Activated CD8-positive, alpha-beta T cell treated with anti-CD3 and anti-CD28 coated beads for 36 hours (primary cell): Measurements from ENCODE around the gene CCL16. TPM values are rescaled to one million over a fixed set of nuclear protein-coding genes. Genes with fewer than 3 reads are reported as not detected.

Source experiments
- ATAC-seq: fragments of 200-7000 bp; cut with Tn5 transposase; one replicate; pipeline ENCODE4 v1.10.0; 2021; ENCODE audit warnings: mild to moderate bottlenecking, moderate library complexity
- CTCF ChIA-PET: fragments of 350-600 bp; sonication (Branson Sonifier 250); formaldehyde crosslinking; loops from one replicate; lab custom pipeline; 2021; ENCODE audit warnings: antibody characterized with exemption; lab: Charles Lee
- POLR2A ChIA-PET: fragments of 350-600 bp; sonication (Branson Sonifier 250); formaldehyde crosslinking; loops from one replicate; lab custom pipeline; 2021; ENCODE audit warnings: antibody characterized with exemption; lab: Charles Lee
- DNase-seq: peaks from one replicate; pipeline ENCODE4 v3.0.0-alpha.2; 2020
- H3K27ac Mint-ChIP-seq: one replicate; pipeline ENCODE4 v1.8.0; 2021; ENCODE audit warnings: mild to moderate bottlenecking, mixed read lengths
- H3K27me3 Mint-ChIP-seq: one replicate; pipeline ENCODE4 v1.8.0; 2021; ENCODE audit warnings: mixed read lengths
- H3K36me3 Mint-ChIP-seq: one replicate; pipeline ENCODE4 v1.8.0; 2021; ENCODE audit warnings: low read depth, mixed read lengths
- H3K4me1 Mint-ChIP-seq: one replicate; pipeline ENCODE4 v1.8.0; 2021; ENCODE audit warnings: low read depth, mixed read lengths
- H3K4me3 Mint-ChIP-seq: one replicate; pipeline ENCODE4 v1.8.0; 2021; ENCODE audit warnings: mild to moderate bottlenecking, moderate library complexity, mixed read lengths
- H3K9me3 Mint-ChIP-seq: one replicate; pipeline ENCODE4 v1.8.0; 2021; ENCODE audit warnings: mixed read lengths
- CTCF ChIP-seq: fragments of 200-600 bp; IDR thresholded peaks from one replicate; pipeline ENCODE4 v1.8.0; 2022; ENCODE audit warnings: antibody characterized with exemption, mild to moderate bottlenecking
- intact Hi-C: fragments of 100-400 bp; cut with micrococcal nuclease; formaldehyde crosslinking; loops from one replicate; pipeline ENCODE4 v1.10.0; 2022
- total RNA-seq, 2 experiments: library from RNA; stranded (reverse); gene quantifications; one replicate each; pipeline ENCODE4 v1.2.3, GENCODE V29; 2021

Gene CCL16
- total RNA-seq, 2 experiments from 2014 or later, result not detected

GRCh38 chr17:35991075-35991474 is 9.8 kb upstream of the CCL16 start:
- Mint-ChIP-seq H3K27ac (no peak overlapping the region), H3K4me1 (no peaks in the 10 kb centered on the region), H3K36me3 (no peaks in the 10 kb centered on the region), H3K4me3 (no peak overlapping the region), H3K27me3 (peaks cover 16% of the 10 kb centered on the region), H3K9me3 (peaks cover 10% of the 10 kb centered on the region)
- TF ChIP-seq CTCF, result no peak
- intact Hi-C loops, result no loop called here
- no peak for ATAC-seq
- CTCF ChIA-PET, result interaction anchor here (0.9 to 3.4 kb wide), 4 partner anchors 15 to 158 kb away, joined by 3 to 14 read pairs (median 6); no protein-coding TSS in a partner anchor
- no peak for DNase-seq
- POLR2A ChIA-PET, result no interaction called here

- H3K36me3 Mint-ChIP-seq, result no peaks in the 10 kb centered on the region
- CTCF ChIA-PET, result interaction anchor here (1.3 to 1.4 kb wide), 2 partner anchors 12 to 84 kb away, joined by 3 to 4 read pairs; no protein-coding TSS in a partner anchor
- no peaks in the 10 kb centered on the region for H3K4me1 Mint-ChIP-seq
- H3K27me3 Mint-ChIP-seq, result peaks cover 6% of the 10 kb centered on the region
- H3K4me3 Mint-ChIP-seq, result no peak overlapping the region
- H3K27ac Mint-ChIP-seq, result no peak overlapping the region
- intact Hi-C loops, result no loop called here
- ATAC-seq (no peak), DNase-seq (no peak)
- POLR2A ChIA-PET, result no interaction called here
- peaks cover 10% of the 10 kb centered on the region for H3K9me3 Mint-ChIP-seq
- no peak for TF ChIP-seq CTCF
These were observed 6.9 kb upstream of the CCL16 start for GRCh38 chr17:35988164-35988563.

- Mint-ChIP-seq H3K27me3 (no peaks in the 10 kb centered on the region), H3K9me3 (peaks cover 10% of the 10 kb centered on the region), H3K4me1 (no peaks in the 10 kb centered on the region), H3K27ac (no peak within 1 kb of the TSS), H3K4me3 (no peak within 1 kb of the TSS), H3K36me3 (no peaks in the 10 kb centered on the region)
- intact Hi-C loops, result no loop called here
- ATAC-seq, result no peak
- ChIA-PET POLR2A (interaction anchor here (1.0 to 1.3 kb wide), 2 partner anchors 9 to 10 kb away, joined by 3 to 4 read pairs; no protein-coding TSS in a partner anchor), CTCF (interaction anchor here (0.6 to 1.8 kb wide), 4 partner anchors 10 to 86 kb away, joined by 3 to 5 read pairs (median 4); no protein-coding TSS in a partner anchor)
- DNase-seq, result no peak
- TF ChIP-seq CTCF, result no peak
These were observed 5.3 kb upstream of the CCL16 start, which contains the start of gene CCL14 for GRCh38 chr17:35986643-35987042. Gene CCL14, minus strand, starts transcription at chr17:35986729. Its CDS starts 80 bp downstream, at chr17:35986649.

GRCh38 chr17:35984140-35984539 is 2.8 kb upstream of the CCL16 start:
- intact Hi-C loops, result no loop called here
- Mint-ChIP-seq H3K4me1 (no peaks in the 10 kb centered on the region), H3K4me3 (no peak overlapping the region), H3K27me3 (no peaks in the 10 kb centered on the region), H3K27ac (no peak overlapping the region), H3K9me3 (peaks cover 6% of the 10 kb centered on the region), H3K36me3 (no peaks in the 10 kb centered on the region)
- TF ChIP-seq CTCF, result no peak
- ChIA-PET POLR2A (no interaction called here), CTCF (interaction anchor here (3.3 to 3.7 kb wide), 2 partner anchors 15 to 165 kb away, joined by 21 to 29 read pairs; no protein-coding TSS in a partner anchor)
- DNase-seq, result no peak
- no peak for ATAC-seq

- DNase-seq, result no peak
- Mint-ChIP-seq H3K4me1 (no peaks in the 10 kb centered on the region), H3K36me3 (no peaks in the 10 kb centered on the region), H3K27ac (no peak overlapping the region), H3K4me3 (no peak overlapping the region), H3K9me3 (no peaks in the 10 kb centered on the region), H3K27me3 (no peaks in the 10 kb centered on the region)
- TF ChIP-seq CTCF, result no peak
- intact Hi-C loops, result no loop called here
- CTCF ChIA-PET, result interaction anchor here (1.0 to 3.7 kb wide), 7 partner anchors 13 to 167 kb away, joined by 3 to 29 read pairs (median 6); partner anchors contain the start of gene CCL18
- ATAC-seq, result no peak
- POLR2A ChIA-PET, result interaction anchor here (0.8 to 1.5 kb wide), 2 partner anchors 12 to 90 kb away, joined by 3 to 4 read pairs; no protein-coding TSS in a partner anchor
These were observed 1.3 kb upstream of the CCL16 start for GRCh38 chr17:35982409-35983191.
